H1 (cell line): ENCODE measurements around the gene MINDY3. TPM values are rescaled to one million over a fixed set of nuclear protein-coding genes. Genes with fewer than 3 reads are reported as not detected.

ENCODE experiments used
- EGR1 ChIP-seq: IDR thresholded peaks from 2 replicates; pipeline ENCODE4 v1.6.1; 2011; ENCODE audit warnings: low read depth, low read length, borderline replicate concordance
- EP300 ChIP-seq, 2 experiments: IDR thresholded peaks; 1 replicate in 1 of 2; 2 replicates in 1 of 2; pipeline ENCODE4 v1.6.1; 2011 to 2012; ENCODE audit warnings: low read depth in 2 of 2, low read length in 2 of 2, mild to moderate bottlenecking in 2 of 2, borderline replicate concordance in 1 of 2, inconsistent platforms in 1 of 2, moderate library complexity in 1 of 2
- FOSL1 ChIP-seq: IDR thresholded peaks from 2 replicates; pipeline ENCODE4 v1.6.1; 2011; ENCODE audit warnings: mild to moderate bottlenecking, low read depth, low read length, moderate library complexity; ENCODE audit not compliant: insufficient read depth
- PHF8 ChIP-seq: fragments of 200-600 bp; sonication (generic); conservative IDR thresholded peaks from 2 replicates; pipeline ENCODE4 v1.7.1; 2012; ENCODE audit warnings: low read depth, mild to moderate bottlenecking, inconsistent platforms, low read length, moderate library complexity
- RNF2 ChIP-seq: fragments of 200-900, 300-1000 bp; sonication (generic); IDR thresholded peaks from 2 replicates; pipeline ENCODE4 v1.7.1; 2016; ENCODE audit warnings: borderline replicate concordance, low read depth, mild to moderate bottlenecking, antibody characterized with exemption, low read length; ENCODE audit not compliant: poor library complexity, severe bottlenecking; ENCODE audit errors: missing control alignments
- SAP30 ChIP-seq: fragments of 300-600 bp; sonication (generic); IDR thresholded peaks from 2 replicates; pipeline ENCODE4 v1.7.1; 2012; ENCODE audit warnings: low read length, moderate library complexity, mild to moderate bottlenecking, inconsistent platforms; ENCODE audit not compliant: insufficient read depth, insufficient replicate concordance
- SIN3A ChIP-seq, 2 experiments: IDR thresholded peaks in 1 of 2; conservative IDR thresholded peaks in 1 of 2; 2 replicates each; pipeline ENCODE4 v1.6.1; 2011 to 2012; ENCODE audit warnings: low read length in 2 of 2, improper control_type of control experiment in 1 of 2, low read depth in 1 of 2, mild to moderate bottlenecking in 1 of 2
- SP1 ChIP-seq: IDR thresholded peaks from 2 replicates; pipeline ENCODE4 v1.6.1; 2011; ENCODE audit warnings: low read depth, low read length
- TAF1 ChIP-seq: IDR thresholded peaks from 2 replicates; pipeline ENCODE4 v1.6.1; 2011; ENCODE audit warnings: mild to moderate bottlenecking, low read depth, low read length
- ZNF274 ChIP-seq: IDR thresholded peaks from 2 replicates; pipeline ENCODE4 v1.7.0; 2012; ENCODE audit warnings: low read length, borderline replicate concordance; ENCODE audit errors: extremely low read depth
- polyA plus RNA-seq, 7 experiments: library from polyadenylated mRNA; depleted of rRNA in 3 of 7; stranded (reverse) in 5 of 7; unstranded in 2 of 7; fragments of >200 nt in 5 of 7; fragments of 200-250 nt in 2 of 7; gene quantifications; 1 replicate in 5 of 7; 2 replicates in 1 of 7; 4 replicates in 1 of 7; pipeline versions ENCODE4 v1.2.1 to v1.2.3, GENCODE V29; 2011 to 2013; ENCODE audit warnings: missing spikeins in 2 of 7, mixed read lengths in 2 of 7
- total RNA-seq: library from RNA; stranded (reverse); fragmentation: NEBNext Ultra II Directional; extraction: Animal tissue kit (Norgen Biotek cat#: 25700); gene quantifications from 2 replicates; pipeline ENCODE4 v1.2.1, GENCODE V29; 2021
- TF ChIP-seq, protein P1 (sequence below): IDR thresholded peaks from 2 replicates; pipeline ENCODE4 v1.6.1; 2011; ENCODE audit warnings: low read length, improper control_type of control experiment

The MINDY3 gene
- total and polyA plus RNA-seq, 2 of the 8 experiments (the other 6 are each of a cell fraction or from before 2014, with no cell fraction given): 4.6 to 13.6 TPM

DNA sequence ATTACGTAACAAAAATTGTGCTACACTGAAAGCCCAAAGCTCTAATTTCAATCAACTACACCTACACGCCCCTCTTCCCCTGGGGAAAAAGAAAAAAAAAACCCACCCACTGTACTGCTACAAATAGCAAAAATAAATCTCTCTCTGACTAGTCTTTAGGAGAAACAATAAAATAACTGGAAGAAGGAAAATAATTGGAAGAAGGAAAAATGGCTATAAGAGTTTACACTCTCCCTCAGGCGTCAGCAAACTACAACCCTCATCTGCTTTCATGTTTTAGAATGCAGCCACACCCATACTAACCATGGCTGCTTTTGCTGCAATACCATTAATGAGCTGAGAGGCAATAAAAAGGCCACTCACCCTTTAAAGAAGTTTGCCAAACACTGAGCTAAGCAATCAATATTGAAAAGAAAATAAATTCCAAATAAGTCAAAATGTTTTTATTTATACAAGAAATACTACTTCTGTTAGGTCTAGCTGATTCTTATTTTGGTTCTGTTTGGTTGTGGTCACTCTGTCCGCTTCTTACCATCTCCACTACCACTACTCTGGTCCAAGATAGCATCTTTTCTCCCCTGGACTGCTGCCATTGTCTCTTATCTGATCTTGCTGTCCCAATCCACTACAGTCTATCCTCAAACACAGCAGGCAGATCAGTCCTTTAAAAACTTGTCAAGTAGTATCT, 3.8 kb downstream of the MINDY3 start (continued):
- no peak for TF ChIP-seq ZNF274
- no peak for TF ChIP-seq TAF1
- no peak for TF ChIP-seq SIN3A (conservative IDR thresholded peaks at IDR 0.05 in 1 of 2, IDR thresholded peaks at IDR 0.05 in 1 of 2; ENCODE audit: low read depth in 1 of 2, low read length in 2 of 2)
- TF ChIP-seq RNF2: no peak
- no peak for TF ChIP-seq FOSL1
- no peak for TF ChIP-seq PHF8
- no peak for TF ChIP-seq EP300 (IDR thresholded peaks at IDR 0.05; ENCODE audit: borderline replicate concordance in 1 of 2, low read depth in 2 of 2, low read length in 2 of 2)
- TF ChIP-seq, protein P1, sequence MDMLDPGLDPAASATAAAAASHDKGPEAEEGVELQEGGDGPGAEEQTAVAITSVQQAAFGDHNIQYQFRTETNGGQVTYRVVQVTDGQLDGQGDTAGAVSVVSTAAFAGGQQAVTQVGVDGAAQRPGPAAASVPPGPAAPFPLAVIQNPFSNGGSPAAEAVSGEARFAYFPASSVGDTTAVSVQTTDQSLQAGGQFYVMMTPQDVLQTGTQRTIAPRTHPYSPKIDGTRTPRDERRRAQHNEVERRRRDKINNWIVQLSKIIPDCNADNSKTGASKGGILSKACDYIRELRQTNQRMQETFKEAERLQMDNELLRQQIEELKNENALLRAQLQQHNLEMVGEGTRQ: no peak
- TF ChIP-seq EGR1: no peak
- TF ChIP-seq SP1: no peak
- no peak for TF ChIP-seq SAP30
